Measurements from ENCODE around the gene PRUNE2.
A peak's percentile ranks its signal among the peaks of the same experiment; 100 is the strongest.

The PRUNE2 gene

DNA sequence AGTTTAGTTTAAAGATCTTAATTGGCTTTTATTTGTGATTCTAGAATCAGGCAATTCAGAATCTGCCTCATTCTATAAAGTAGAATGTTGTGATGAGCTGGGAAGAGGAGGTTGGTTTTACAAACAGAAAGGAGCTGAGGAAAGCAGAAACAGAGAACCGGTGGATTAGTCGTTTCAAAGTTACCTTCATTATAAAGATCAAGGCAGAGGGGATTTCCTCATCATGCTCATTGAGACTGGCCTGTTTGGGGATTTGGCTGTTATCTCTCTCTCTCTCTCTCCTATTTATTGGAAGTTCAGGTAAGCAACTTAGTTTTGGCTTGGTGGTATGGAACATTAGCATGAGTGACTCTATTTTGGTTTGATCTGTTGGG, 313.0 kb downstream of the PRUNE2 start:
- no peak overlapping the region for H3K27ac ChIP-seq
- TF ChIP-seq, protein P1, sequence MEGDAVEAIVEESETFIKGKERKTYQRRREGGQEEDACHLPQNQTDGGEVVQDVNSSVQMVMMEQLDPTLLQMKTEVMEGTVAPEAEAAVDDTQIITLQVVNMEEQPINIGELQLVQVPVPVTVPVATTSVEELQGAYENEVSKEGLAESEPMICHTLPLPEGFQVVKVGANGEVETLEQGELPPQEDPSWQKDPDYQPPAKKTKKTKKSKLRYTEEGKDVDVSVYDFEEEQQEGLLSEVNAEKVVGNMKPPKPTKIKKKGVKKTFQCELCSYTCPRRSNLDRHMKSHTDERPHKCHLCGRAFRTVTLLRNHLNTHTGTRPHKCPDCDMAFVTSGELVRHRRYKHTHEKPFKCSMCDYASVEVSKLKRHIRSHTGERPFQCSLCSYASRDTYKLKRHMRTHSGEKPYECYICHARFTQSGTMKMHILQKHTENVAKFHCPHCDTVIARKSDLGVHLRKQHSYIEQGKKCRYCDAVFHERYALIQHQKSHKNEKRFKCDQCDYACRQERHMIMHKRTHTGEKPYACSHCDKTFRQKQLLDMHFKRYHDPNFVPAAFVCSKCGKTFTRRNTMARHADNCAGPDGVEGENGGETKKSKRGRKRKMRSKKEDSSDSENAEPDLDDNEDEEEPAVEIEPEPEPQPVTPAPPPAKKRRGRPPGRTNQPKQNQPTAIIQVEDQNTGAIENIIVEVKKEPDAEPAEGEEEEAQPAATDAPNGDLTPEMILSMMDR (conservative IDR thresholded peaks at IDR 0.05), result no peak

DNA sequence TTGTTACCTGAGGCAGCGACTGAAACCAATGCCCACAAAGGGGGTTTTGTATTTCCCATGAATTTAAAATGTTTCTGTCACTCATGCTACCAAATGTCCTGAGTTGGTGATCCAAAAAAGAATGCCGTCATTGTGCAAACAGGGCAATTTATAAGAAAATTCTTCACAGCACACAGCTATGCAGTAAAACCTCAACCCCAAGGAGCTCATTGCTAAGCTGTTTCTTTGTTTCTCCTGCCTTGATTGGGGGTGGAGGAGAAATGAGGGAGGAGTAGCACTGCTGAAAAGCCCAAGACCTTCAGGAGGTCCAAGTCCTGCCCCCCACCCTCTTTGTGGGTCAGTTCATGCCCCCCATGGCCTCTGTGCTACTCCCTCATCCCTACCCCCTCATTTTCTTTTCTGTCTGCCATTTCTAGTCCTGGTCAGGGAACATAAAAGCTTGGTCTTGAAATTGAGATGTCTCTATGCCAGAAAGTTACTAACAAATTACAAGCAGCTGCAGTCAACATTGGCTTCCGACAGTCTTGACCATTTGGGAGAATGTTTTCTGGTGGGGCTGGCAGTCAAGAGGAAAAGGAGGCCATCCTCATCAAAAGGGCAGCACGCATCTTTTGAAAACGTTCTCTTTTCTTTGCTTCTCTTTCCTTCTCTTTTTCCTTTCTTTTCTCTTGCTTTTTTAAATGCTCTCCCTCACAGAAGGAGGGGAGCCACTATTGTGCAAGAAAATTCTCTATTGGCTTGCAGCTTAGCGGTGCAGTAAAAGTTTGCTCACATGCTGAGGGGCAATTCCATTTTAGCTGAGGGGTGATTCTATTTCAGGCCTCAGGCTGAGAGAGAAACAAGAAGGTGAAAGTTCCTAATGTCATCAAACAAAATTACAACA, 313.6 kb downstream of the PRUNE2 start:
- no peak overlapping the region for H3K27ac ChIP-seq
- TF ChIP-seq, protein P1 (conservative IDR thresholded peaks at IDR 0.05), result no peak

DNA sequence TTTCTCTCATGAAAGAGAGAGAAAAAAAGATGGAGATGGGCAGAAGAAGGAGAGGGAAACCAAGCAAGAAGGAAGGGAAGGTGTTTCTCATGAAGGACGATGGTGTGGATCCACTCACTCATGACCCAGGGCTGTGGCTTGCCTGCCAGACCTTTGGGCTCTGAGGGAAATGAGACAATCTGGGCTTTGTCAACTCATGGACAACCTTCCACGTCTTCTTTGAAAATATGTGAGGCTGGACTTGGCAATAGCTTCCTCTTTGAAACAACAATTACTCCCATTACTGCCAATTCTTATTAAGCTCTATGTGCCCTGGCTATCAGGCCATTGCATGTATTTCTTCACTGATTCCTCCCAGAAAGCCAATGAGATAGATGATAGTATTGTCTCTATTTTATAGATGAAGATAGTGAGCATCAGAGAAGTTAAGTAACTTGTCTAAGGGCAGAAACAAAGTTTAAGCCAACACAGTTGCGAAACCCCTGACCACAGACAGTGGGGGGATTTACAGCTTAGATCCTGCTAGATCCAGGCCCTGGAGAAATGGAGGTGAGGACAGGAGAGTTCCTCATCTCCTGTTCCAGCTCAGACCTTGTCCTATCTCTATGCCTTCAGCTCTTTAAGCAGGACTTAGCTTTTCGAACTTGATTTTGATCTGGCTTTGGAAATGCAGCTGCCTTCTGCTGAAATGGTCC, 314.5 kb downstream of the PRUNE2 start:
- TF ChIP-seq, protein P1 (conservative IDR thresholded peaks at IDR 0.05), result no peak
- no peak overlapping the region for H3K27ac ChIP-seq

DNA sequence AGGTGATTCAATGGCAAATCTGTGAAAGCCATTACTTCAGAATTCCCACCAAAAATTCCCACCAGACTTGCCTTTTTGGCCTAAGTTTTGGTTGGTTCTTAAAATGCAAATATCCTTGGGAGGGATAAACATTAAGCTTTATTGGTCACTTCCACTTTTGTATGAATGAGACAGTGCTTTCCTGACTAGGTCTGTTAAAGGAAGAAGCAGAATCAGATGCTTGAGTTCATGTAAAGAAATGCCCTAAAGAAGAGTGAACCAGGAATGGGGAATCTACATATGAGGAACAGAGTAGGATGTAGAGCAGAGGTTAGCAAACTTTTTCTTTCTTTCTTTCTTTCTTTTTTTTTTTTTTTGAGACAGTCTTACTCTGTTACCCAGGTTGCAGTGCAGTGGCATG, 317.6 kb downstream of the PRUNE2 start:
- H3K27ac ChIP-seq, result peak overlapping the region; percentile 97
- TF ChIP-seq, protein P1 (conservative IDR thresholded peaks at IDR 0.05), result no peak

DNA sequence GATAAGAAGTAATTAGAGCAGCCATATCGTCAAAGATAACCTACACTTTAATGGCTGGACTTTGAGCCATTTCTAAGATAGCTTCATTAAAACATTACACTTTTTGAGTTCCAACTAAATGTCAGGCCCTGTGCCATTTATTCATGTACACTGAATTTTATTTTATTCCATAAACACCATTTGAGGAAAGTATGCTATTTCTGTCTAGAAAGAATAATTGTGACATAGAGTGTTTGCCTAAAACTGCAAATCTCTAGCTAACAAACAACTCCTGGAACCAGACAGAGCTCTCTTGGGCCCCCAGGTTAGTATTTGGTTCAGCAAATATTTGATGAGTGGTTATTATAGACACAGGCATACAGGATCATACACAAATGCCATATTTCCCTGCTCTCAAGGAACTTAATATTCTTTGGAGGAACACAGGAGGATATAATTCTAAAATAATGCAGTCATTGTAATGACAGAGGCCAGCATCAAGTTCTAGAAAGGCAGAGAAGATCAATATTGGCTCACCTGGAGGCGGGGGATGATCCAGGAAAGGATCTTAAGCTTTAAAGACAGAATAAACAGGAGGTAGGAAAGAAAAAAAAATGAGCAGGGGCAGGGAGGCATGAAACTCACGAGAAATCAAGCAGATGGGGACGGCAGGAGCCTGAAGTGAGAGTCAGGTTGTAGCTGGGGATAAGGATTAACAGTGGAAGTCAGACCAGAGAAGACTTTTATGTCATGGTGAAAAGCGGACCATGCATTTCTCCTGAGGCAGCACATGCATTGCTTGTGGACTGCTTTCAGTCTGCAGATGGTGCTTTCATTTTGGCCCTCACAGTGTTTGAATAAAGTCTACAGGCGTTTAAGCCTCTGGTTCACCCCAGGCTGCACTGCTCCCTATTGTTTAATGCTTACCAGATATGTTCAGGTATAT, 319.3 kb downstream of the PRUNE2 start:
- peak overlapping the region; percentile 97 for H3K27ac ChIP-seq
- TF ChIP-seq, protein P1 (conservative IDR thresholded peaks at IDR 0.05), result no peak

DNA sequence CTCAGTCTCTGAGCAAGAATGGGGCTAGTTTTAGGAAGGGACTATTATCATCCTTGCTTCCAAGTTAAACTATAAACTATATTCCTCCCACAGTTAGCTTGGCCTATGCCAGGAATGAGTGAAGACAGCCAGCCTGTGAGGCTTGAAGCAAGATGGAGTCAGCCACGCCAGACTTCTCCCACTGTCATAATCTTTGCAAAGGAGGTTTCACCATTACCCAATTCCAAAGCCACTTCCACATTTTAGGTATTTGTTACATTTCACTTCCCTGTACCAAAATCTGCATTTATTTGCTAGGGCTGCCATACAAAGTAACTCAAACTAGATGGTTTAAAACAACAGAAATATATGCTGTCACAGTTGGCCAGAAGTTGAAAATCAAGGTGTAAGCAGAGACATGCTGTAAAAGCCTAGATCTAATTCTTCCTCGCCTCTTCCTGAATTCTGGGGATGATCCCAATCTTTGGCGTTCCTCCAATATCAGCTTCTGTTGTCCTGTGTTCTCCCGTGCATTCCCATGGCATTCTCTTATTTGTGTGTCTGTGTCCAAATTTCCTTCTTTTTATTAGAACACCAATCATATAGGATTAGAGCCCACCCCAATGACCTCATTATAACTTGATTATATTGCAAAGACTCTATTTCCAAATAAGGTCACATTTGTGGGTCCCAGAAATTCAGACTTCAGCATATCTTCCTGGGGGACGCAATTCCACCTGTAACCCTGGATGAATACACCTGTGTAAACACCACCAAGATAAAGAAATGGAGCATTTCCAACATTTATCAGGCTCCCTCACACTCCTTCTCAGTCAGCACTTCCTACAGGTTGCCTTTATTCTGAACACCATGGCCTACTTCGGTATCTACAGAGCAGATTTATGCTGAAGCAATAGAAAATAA, 320.2 kb downstream of the PRUNE2 start:
- TF ChIP-seq, protein P1 (conservative IDR thresholded peaks at IDR 0.05), result no peak
- H3K27ac ChIP-seq, result peak overlapping the region; percentile 97

Measured in VCaP (cell line).